Measurements from ENCODE around the gene C1QL1. TPM values are rescaled to one million over a fixed set of nuclear protein-coding genes. Genes with fewer than 3 reads are reported as not detected.

The C1QL1 gene
- total RNA-seq, 1 experiment from 2014 or later: 3.5 TPM

GRCh38 chr17:44935116-44935515, 33.0 kb downstream of the C1QL1 start:
- Histone ChIP-seq H3K9me3 (ENCODE audit: control insufficient read depth in 1 of 2, insufficient read depth in 1 of 2, low read depth in 1 of 2, low read length in 2 of 2) (peaks cover 0 to 4% of the 10 kb centered on the region in 2 experiments; a peak in 1 of 4 replicates), H2AFZ (ENCODE audit: low read depth, low read length, poor library complexity, severe bottlenecking) (no peak overlapping the region), H4K20me1 (ENCODE audit: insufficient read depth) (0 out of 2 replicates have a peak, but pooled peaks cover 5% of the 10 kb centered on the region), H3K4me2 (ENCODE audit: low read length) (no peak overlapping the region), H3K79me2 (ENCODE audit: insufficient read depth, low read length) (peaks cover 51% of the 10 kb centered on the region), H3K4me3 (replicated peaks in 1 of 2; ENCODE audit: low read depth in 1 of 2, low read length in 2 of 2) (no peak overlapping the region), H3K9ac (ENCODE audit: low read length) (no peak overlapping the region), H3K4me1 (ENCODE audit: control insufficient read depth in 1 of 2, insufficient read depth in 2 of 2, low read length in 2 of 2) (peaks cover 2 to 3% of the 10 kb centered on the region in 2 experiments), H3K36me3 (ENCODE audit: control insufficient read depth in 1 of 2, insufficient read depth in 2 of 2, low read length in 2 of 2) (peaks cover 33 to 67% of the 10 kb centered on the region in 2 experiments), H3K27me3 (ENCODE audit: insufficient read depth, low read length) (no peaks in the 10 kb centered on the region), H3K9me2 (ENCODE audit: insufficient read depth) (no peaks in the 10 kb centered on the region), H3K27ac (ENCODE audit: low read depth, low read length) (no peak overlapping the region)
- intact Hi-C loops (cut with micrococcal nuclease): no loop called here
- CTCF ChIA-PET: no interaction called here
- POLR2A ChIA-PET: no interaction called here
- no TSS peak for BruUV-seq (replicated peaks)
- no peak for TF ChIP-seq POLR2A (IDR thresholded peaks at IDR 0.05; ENCODE audit: borderline replicate concordance, extremely low read depth, insufficient read depth, insufficient read length)
- TF ChIP-seq YY1 (IDR thresholded peaks at IDR 0.05; ENCODE audit: extremely low read depth, insufficient replicate concordance, low read depth, low read length): no peak
- no peak for TF ChIP-seq CTCF (IDR thresholded peaks at IDR 0.05 in 2 of 3, conservative IDR thresholded peaks at IDR 0.05 in 1 of 3; ENCODE audit: borderline replicate concordance in 1 of 3, insufficient read depth in 1 of 3, low read depth in 2 of 3, low read length in 2 of 3)
- TF ChIP-seq ELF1 (IDR thresholded peaks at IDR 0.05; ENCODE audit: borderline replicate concordance, low read depth): no peak
- no peak for TF ChIP-seq JUND (IDR thresholded peaks at IDR 0.05)
- no peak for TF ChIP-seq SRF (IDR thresholded peaks at IDR 0.05; ENCODE audit: low read depth)
- TF ChIP-seq FOSL1 (IDR thresholded peaks at IDR 0.05; ENCODE audit: low read depth): no peak
- TF ChIP-seq CEBPB (IDR thresholded peaks at IDR 0.05; ENCODE audit: low read depth): no peak
- no peak for TF ChIP-seq EZH2phosphoT487 (IDR thresholded peaks at IDR 0.05; ENCODE audit: borderline replicate concordance)
- no peak for TF ChIP-seq ZFX (IDR thresholded peaks at IDR 0.05)
- TF ChIP-seq CBX3 (IDR thresholded peaks at IDR 0.05; ENCODE audit: low read depth): no peak
- TF ChIP-seq ZBTB33 (IDR thresholded peaks at IDR 0.05; ENCODE audit: extremely low read depth, insufficient replicate concordance, low read length): no peak
- TF ChIP-seq SIN3A (IDR thresholded peaks at IDR 0.05; ENCODE audit: low read depth): no peak
- TF ChIP-seq TCF7L2 (IDR thresholded peaks at IDR 0.05; ENCODE audit: borderline replicate concordance, extremely low read depth, insufficient read depth, insufficient read length): no peak
- no peak for TF ChIP-seq EGR1 (IDR thresholded peaks at IDR 0.05; ENCODE audit: low read depth)
- no peak for TF ChIP-seq POLR2AphosphoS5 (IDR thresholded peaks at IDR 0.05; ENCODE audit: low read depth, low read length)
- TF ChIP-seq MAX (IDR thresholded peaks at IDR 0.05): no peak
- no peak for TF ChIP-seq ATF3 (IDR thresholded peaks at IDR 0.05)
- no peak for TF ChIP-seq RAD21 (IDR thresholded peaks at IDR 0.05; ENCODE audit: low read depth)
- DNase-seq (ENCODE audit: low read depth, low spot score): no peak
- RAD21 ChIA-PET (ENCODE audit: low non-redundant PET in 1 of 2, low total read pairs in 2 of 2, uncharacterized antibody in 2 of 2, unreplicated experiment in 2 of 2): no interaction called here
- ATAC-seq: no peak; the same call in 1 of the 2 replicates
